OCI-LY3 (cell line): ENCODE measurements around the gene ARFRP1.

Experiments used
- H2AFZ ChIP-seq: fragments of 200-600, 300-600 bp; shearing (Covaris generic); 2 replicates; pipeline ENCODE4 v1.6.0; 2014; ENCODE audit warnings: antibody characterized with exemption, low read depth, low read length
- H3K27ac ChIP-seq: fragments of 200-600, 300-600 bp; sonication (generic); 2 replicates; pipeline ENCODE4 v1.5.1; 2014; ENCODE audit warnings: mild to moderate bottlenecking, low read length, moderate library complexity, mixed read lengths
- H3K27me3 ChIP-seq: fragments of 200-600, 300-600 bp; sonication (generic); 2 replicates; pipeline ENCODE4 v1.6.1; 2014; ENCODE audit warnings: low read depth, low read length, mixed read lengths
- H3K36me3 ChIP-seq: fragments of 200-600, 300-600 bp; sonication (generic); replicated peaks from 2 replicates; pipeline ENCODE3; 2014; ENCODE audit warnings: low read depth, low read length, mixed read lengths
- H3K4me1 ChIP-seq: fragments of 300-600, 200-600 bp; sonication (generic); 2 replicates; pipeline ENCODE4 v1.6.1; 2014; ENCODE audit warnings: low read length, mixed read lengths
- H3K4me2 ChIP-seq: fragments of 200-600, 300-600 bp; sonication (generic); 2 replicates; pipeline ENCODE4 v1.6.1; 2014; ENCODE audit warnings: low read length, mixed read lengths
- H3K4me3 ChIP-seq: fragments of 300-600, 200-600 bp; sonication (generic); 2 replicates; pipeline ENCODE4 v1.5.1; 2014; ENCODE audit warnings: antibody characterized with exemption, mild to moderate bottlenecking, low read length, moderate library complexity
- H3K79me2 ChIP-seq: fragments of 300-600, 200-600 bp; shearing (Covaris generic); 2 replicates; pipeline ENCODE4 v1.6.1; 2014; ENCODE audit warnings: mild to moderate bottlenecking, low read length, mixed read lengths
- H3K9ac ChIP-seq: fragments of 300-600, 200-600 bp; shearing (Covaris generic); 2 replicates; pipeline ENCODE4 v1.6.0; 2014; ENCODE audit warnings: mild to moderate bottlenecking, low read length, moderate library complexity
- H3K9me3 ChIP-seq: fragments of 200-600, 300-600 bp; shearing (Covaris generic); 2 replicates; pipeline ENCODE4 v1.6.1; 2014; ENCODE audit warnings: low read length, mixed read lengths; ENCODE audit not compliant: insufficient read depth
- H4K20me1 ChIP-seq: fragments of 200-600, 300-600 bp; sonication (generic); 2 replicates; pipeline ENCODE4 v1.6.1; 2016; ENCODE audit warnings: low read length, mixed read lengths; ENCODE audit not compliant: insufficient read depth
- CTCF ChIP-seq: fragments of 200-600, 300-600 bp; sonication (generic); IDR thresholded peaks from 2 replicates; pipeline ENCODE4 v1.5.1; 2014; ENCODE audit warnings: antibody characterized with exemption, low read length, low read depth
- EZH2phosphoT487 ChIP-seq: fragments of 200-600 bp; shearing (Covaris generic); IDR thresholded peaks from 2 replicates; pipeline ENCODE4 v1.6.1; 2018; ENCODE audit warnings: antibody characterized with exemption, mixed run types, low read depth

ARFRP1 gene

GRCh38 chr20:63693733-63694583, 13.8 kb downstream of the ARFRP1 start:
- Histone ChIP-seq H3K4me1 (peaks cover 17% of the 10 kb centered on the region), H3K27ac (no peak overlapping the region), H3K79me2 (no peaks in the 10 kb centered on the region), H3K4me3 (no peak overlapping the region), H4K20me1 (no peaks in the 10 kb centered on the region), H3K4me2 (no peak overlapping the region), H3K36me3 (no peaks in the 10 kb centered on the region), H2AFZ (no peak overlapping the region), H3K9ac (no peak overlapping the region), H3K27me3 (no peaks in the 10 kb centered on the region), H3K9me3 (no peaks in the 10 kb centered on the region)
- TF ChIP-seq CTCF (no peak), EZH2phosphoT487 (no peak)

GRCh38 chr20:63693083-63693732, 14.6 kb downstream of the ARFRP1 start:
- no peak overlapping the region for H3K9ac ChIP-seq
- no peaks in the 10 kb centered on the region for H3K27me3 ChIP-seq
- no peaks in the 10 kb centered on the region for H4K20me1 ChIP-seq
- no peak for TF ChIP-seq CTCF
- TF ChIP-seq EZH2phosphoT487 = no peak
- no peak overlapping the region for H2AFZ ChIP-seq
- H3K36me3 ChIP-seq = no peaks in the 10 kb centered on the region
- H3K9me3 ChIP-seq = no peaks in the 10 kb centered on the region
- no peak overlapping the region for H3K4me2 ChIP-seq
- H3K79me2 ChIP-seq = no peaks in the 10 kb centered on the region
- H3K4me3 ChIP-seq = no peak overlapping the region
- H3K27ac ChIP-seq = no peak overlapping the region
- H3K4me1 ChIP-seq = peaks cover 9% of the 10 kb centered on the region

GRCh38 chr20:63692436-63693082, 15.2 kb downstream of the ARFRP1 start:
- H3K4me3 ChIP-seq = no peak overlapping the region
- no peak overlapping the region for H3K4me2 ChIP-seq
- TF ChIP-seq EZH2phosphoT487 (no peak), CTCF (no peak)
- H4K20me1 ChIP-seq = no peaks in the 10 kb centered on the region
- H3K79me2 ChIP-seq = no peaks in the 10 kb centered on the region
- H3K27me3 ChIP-seq = no peaks in the 10 kb centered on the region
- no peak overlapping the region for H2AFZ ChIP-seq
- no peak overlapping the region for H3K9ac ChIP-seq
- no peaks in the 10 kb centered on the region for H3K36me3 ChIP-seq
- H3K4me1 ChIP-seq = peaks cover 3% of the 10 kb centered on the region
- H3K27ac ChIP-seq = no peak overlapping the region
- no peaks in the 10 kb centered on the region for H3K9me3 ChIP-seq
